Measurements from ENCODE around the gene NIPAL4. TPM values are rescaled to one million over a fixed set of nuclear protein-coding genes. Genes with fewer than 3 reads are reported as not detected.

NIPAL4 gene
- total RNA-seq, 4 donors from 2014 or later = 13.2 to 33.7 (median 17.8) TPM

DNA sequence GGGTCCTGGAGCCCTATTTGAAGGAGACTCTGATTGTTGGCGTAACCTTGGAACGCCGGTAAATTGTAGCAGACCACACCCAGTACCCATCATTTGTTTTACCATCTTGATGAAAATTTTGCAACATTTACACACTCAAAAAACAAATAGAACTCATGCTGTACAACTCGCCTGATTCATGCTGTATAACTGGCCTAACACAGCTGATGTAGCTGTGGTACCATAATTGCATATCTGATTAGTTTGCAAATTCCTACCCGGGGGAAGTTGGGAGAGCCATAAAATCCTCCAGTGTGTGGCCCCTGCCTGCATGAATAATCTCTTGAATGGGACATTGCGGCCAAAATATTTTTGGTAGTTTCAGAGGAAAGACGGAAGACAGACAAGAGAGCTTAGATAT lies 9.7 kb downstream of the NIPAL4 start:
- intact Hi-C loops (cut with DNase I) = loop anchor here (10.0 kb wide), 1 partner anchor 125 kb away; a partner anchor contains a TSS
- Histone ChIP-seq H3K36me3 (peaks cover 0 to 61% (median 0%) of the 10 kb centered on the region in 3 donors), H3K9me3 (no peaks in the 10 kb centered on the region), H3K4me3 (no peak overlapping the region), H3K4me1 (peaks cover 5 to 6% (median 5%) of the 10 kb centered on the region in 3 donors), H3K27ac (no peak overlapping the region), H3K27me3 (no peaks in the 10 kb centered on the region)
- WGBS, 2 donors = 81 to 82% methylated on average over 7 of the region's 7 CpGs
- no peak for DNase-seq
- TF ChIP-seq, protein P1, sequence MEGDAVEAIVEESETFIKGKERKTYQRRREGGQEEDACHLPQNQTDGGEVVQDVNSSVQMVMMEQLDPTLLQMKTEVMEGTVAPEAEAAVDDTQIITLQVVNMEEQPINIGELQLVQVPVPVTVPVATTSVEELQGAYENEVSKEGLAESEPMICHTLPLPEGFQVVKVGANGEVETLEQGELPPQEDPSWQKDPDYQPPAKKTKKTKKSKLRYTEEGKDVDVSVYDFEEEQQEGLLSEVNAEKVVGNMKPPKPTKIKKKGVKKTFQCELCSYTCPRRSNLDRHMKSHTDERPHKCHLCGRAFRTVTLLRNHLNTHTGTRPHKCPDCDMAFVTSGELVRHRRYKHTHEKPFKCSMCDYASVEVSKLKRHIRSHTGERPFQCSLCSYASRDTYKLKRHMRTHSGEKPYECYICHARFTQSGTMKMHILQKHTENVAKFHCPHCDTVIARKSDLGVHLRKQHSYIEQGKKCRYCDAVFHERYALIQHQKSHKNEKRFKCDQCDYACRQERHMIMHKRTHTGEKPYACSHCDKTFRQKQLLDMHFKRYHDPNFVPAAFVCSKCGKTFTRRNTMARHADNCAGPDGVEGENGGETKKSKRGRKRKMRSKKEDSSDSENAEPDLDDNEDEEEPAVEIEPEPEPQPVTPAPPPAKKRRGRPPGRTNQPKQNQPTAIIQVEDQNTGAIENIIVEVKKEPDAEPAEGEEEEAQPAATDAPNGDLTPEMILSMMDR (IDR thresholded peaks at IDR 0.05) = no peak
- no peak for TF ChIP-seq POLR2A (IDR thresholded peaks at IDR 0.05)

DNA sequence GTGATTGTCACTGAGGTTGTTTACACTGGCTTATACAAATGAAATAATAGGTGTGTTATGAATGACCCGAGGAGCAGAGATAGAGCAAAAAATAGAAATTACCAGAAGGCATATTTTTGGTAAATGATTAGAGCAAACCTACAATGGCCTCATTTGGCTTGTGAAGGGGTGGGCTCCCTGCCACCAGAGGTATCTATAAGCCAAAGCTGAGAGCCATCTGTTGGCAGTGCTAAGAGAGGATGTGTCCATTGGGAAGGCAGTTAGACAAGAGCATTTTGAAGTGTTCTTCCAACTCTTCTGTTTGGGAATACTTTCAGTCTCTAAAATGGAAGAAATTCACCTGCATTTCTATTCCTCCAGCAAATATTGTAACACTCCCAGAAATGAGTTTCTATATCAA lies 10.6 kb downstream of the NIPAL4 start:
- Histone ChIP-seq H3K9me3 (no peaks in the 10 kb centered on the region), H3K4me1 (no peaks in the 10 kb centered on the region), H3K4me3 (no peak overlapping the region), H3K27me3 (no peaks in the 10 kb centered on the region), H3K27ac (no peak overlapping the region), H3K36me3 (peaks cover 0 to 67% (median 0%) of the 10 kb centered on the region in 3 donors)
- intact Hi-C loops (cut with DNase I) = loop anchor here (10.0 kb wide), 1 partner anchor 126 kb away; a partner anchor contains a TSS
- TF ChIP-seq, protein P1 (IDR thresholded peaks at IDR 0.05) = no peak
- TF ChIP-seq POLR2A (IDR thresholded peaks at IDR 0.05) = no peak
- DNase-seq = no peak
- 35 to 62% methylated on average over 1 of the region's 1 CpG for WGBS, 2 donors

DNA sequence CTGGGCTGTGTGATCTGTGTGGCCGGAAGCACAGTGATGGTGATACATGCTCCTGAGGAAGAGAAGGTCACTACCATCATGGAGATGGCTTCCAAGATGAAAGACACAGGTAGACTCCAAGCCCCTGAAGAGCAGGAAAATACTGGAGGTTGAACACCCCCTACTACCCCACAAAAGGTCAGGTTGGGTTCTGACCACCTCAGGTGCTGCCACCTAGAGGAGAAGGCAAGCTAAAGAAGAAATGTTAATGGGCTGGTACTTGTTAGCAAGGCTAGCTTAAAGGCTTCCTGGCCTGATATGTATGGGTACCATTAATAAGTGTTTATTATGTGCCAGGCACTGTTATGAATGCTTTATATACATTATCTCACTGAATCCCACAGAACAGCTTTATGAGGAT lies 11.7 kb downstream of the NIPAL4 start:
- H3K27me3 ChIP-seq = no peaks in the 10 kb centered on the region
- no peak for DNase-seq
- WGBS, 2 donors = 100% methylated on average over 1 of the region's 1 CpG
- TF ChIP-seq, protein P1 (IDR thresholded peaks at IDR 0.05) = peak in 5 of 6 experiments; percentile 41 to 71 (median 50)
- TF ChIP-seq POLR2A (IDR thresholded peaks at IDR 0.05) = no peak
- H3K4me1 ChIP-seq = no peaks in the 10 kb centered on the region
- H3K27ac ChIP-seq = no peak overlapping the region
- H3K4me3 ChIP-seq = no peak overlapping the region
- intact Hi-C loops (cut with DNase I) = loop anchor here (10.0 kb wide), 1 partner anchor 127 kb away; a partner anchor contains a TSS
- no peaks in the 10 kb centered on the region for H3K9me3 ChIP-seq
- peaks cover 0 to 67% (median 0%) of the 10 kb centered on the region in 3 donors for H3K36me3 ChIP-seq

- 62 to 82% methylated on average over 7 of the region's 7 CpGs for WGBS, 2 donors
- no peak overlapping the region for H3K27ac ChIP-seq
- intact Hi-C loops (cut with DNase I) = loop anchor here (10.0 kb wide), 1 partner anchor 129 kb away; a partner anchor contains a TSS
Observed at GRCh38 chr5:157473383-157474320, 13.6 kb downstream of the NIPAL4 start.

More at GRCh38 chr5:157473383-157474320, 13.6 kb downstream of the NIPAL4 start:
- Histone ChIP-seq H3K27me3 (no peaks in the 10 kb centered on the region), H3K36me3 (peaks cover 0 to 50% (median 0%) of the 10 kb centered on the region in 3 donors), H3K9me3 (no peaks in the 10 kb centered on the region), H3K4me1 (peaks cover 0 to 10% (median 0%) of the 10 kb centered on the region in 3 donors), H3K4me3 (no peak overlapping the region)
- TF ChIP-seq, protein P1 (IDR thresholded peaks at IDR 0.05) = no peak
- TF ChIP-seq POLR2A (IDR thresholded peaks at IDR 0.05) = no peak
- DNase-seq = no peak
